ENCODE measurements around the gene IGSF1. TPM values are rescaled to one million over a fixed set of nuclear protein-coding genes. Genes with fewer than 3 reads are reported as not detected.

IGSF1 gene
- total RNA-seq, 1 experiment from 2014 or later, result 0.79 TPM

DNA sequence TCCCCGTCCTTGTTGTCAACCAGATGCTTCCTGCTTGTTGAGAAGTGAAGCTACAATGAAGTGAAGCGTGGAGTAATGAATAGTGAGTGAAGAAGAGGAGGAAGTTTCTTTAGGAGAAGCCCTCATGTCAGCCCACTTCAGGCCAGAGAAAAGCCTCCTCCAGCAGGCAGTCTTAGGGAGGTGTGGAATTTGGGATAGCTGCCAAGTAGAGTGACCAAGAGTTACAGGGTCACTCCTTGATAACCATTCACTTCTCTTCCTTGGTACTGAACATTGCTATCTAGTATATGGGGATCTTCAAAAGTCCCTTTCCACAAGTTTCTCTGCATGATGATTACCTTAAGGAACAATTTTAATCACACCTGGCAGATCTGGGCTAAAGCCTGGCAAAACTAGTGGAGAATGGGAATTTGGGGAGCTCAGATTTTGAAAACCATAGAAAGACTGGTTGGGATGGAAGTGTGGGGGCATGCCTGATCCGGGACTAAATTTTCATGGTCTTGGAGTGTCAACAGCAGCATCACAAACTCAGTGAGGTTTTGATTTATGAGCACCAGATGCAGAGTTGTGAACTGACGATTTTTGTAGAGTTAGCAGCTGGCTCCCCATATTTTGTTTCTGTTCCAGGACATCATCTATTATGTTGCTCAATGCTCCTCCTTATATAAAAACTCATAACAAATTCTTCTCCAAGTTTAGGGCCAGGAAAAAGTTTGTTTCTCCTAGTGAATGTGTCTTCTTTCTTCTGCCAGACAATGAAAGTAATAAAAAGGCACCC lies 53.1 kb downstream of the IGSF1 start:
- Histone ChIP-seq H3K9ac (ENCODE audit: low read length) (no peak overlapping the region), H3K27ac (ENCODE audit: low read depth, low read length) (no peak overlapping the region), H3K79me2 (ENCODE audit: insufficient read depth, low read length) (no peaks in the 10 kb centered on the region), H4K20me1 (ENCODE audit: insufficient read depth) (no peaks in the 10 kb centered on the region), H3K9me3 (ENCODE audit: control insufficient read depth in 1 of 2, insufficient read depth in 1 of 2, low read depth in 1 of 2, low read length in 2 of 2) (no peaks in the 10 kb centered on the region), H3K4me1 (ENCODE audit: control insufficient read depth in 1 of 2, insufficient read depth in 2 of 2, low read length in 2 of 2) (no peaks in the 10 kb centered on the region), H3K4me3 (replicated peaks in 1 of 2; ENCODE audit: low read depth in 1 of 2, low read length in 2 of 2) (no peak overlapping the region), H2AFZ (ENCODE audit: low read depth, low read length, poor library complexity, severe bottlenecking) (no peak overlapping the region), H3K4me2 (ENCODE audit: low read length) (no peak overlapping the region), H3K9me2 (ENCODE audit: insufficient read depth) (no peaks in the 10 kb centered on the region), H3K27me3 (ENCODE audit: insufficient read depth, low read length) (no peaks in the 10 kb centered on the region), H3K36me3 (ENCODE audit: control insufficient read depth in 1 of 2, insufficient read depth in 2 of 2, low read length in 2 of 2) (no peaks in the 10 kb centered on the region)
- ChIA-PET CTCF (no interaction called here), RAD21 (ENCODE audit: low non-redundant PET in 1 of 2, low total read pairs in 2 of 2, uncharacterized antibody in 2 of 2, unreplicated experiment in 2 of 2) (no interaction called here), POLR2A (no interaction called here)
- ATAC-seq (no peak), DNase-seq (ENCODE audit: low read depth, low spot score) (no peak)
- intact Hi-C loops (cut with micrococcal nuclease), result no loop called here
- BruUV-seq (replicated peaks), result no TSS peak
- TF ChIP-seq POLR2A (IDR thresholded peaks at IDR 0.05; ENCODE audit: borderline replicate concordance, extremely low read depth, insufficient read depth, insufficient read length), result no peak
- TF ChIP-seq EZH2 (IDR thresholded peaks at IDR 0.05), result no peak
- no peak for TF ChIP-seq CBX3 (IDR thresholded peaks at IDR 0.05; ENCODE audit: low read depth)
- TF ChIP-seq, protein P1, sequence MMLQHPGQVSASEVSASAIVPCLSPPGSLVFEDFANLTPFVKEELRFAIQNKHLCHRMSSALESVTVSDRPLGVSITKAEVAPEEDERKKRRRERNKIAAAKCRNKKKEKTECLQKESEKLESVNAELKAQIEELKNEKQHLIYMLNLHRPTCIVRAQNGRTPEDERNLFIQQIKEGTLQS (IDR thresholded peaks at IDR 0.05), result no peak
- TF ChIP-seq, protein P2, sequence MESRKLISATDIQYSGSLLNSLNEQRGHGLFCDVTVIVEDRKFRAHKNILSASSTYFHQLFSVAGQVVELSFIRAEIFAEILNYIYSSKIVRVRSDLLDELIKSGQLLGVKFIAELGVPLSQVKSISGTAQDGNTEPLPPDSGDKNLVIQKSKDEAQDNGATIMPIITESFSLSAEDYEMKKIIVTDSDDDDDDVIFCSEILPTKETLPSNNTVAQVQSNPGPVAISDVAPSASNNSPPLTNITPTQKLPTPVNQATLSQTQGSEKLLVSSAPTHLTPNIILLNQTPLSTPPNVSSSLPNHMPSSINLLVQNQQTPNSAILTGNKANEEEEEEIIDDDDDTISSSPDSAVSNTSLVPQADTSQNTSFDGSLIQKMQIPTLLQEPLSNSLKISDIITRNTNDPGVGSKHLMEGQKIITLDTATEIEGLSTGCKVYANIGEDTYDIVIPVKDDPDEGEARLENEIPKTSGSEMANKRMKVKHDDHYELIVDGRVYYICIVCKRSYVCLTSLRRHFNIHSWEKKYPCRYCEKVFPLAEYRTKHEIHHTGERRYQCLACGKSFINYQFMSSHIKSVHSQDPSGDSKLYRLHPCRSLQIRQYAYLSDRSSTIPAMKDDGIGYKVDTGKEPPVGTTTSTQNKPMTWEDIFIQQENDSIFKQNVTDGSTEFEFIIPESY (IDR thresholded peaks at IDR 0.05; ENCODE audit: extremely low read depth, insufficient replicate concordance, low read length), result no peak
- no peak for TF ChIP-seq EZH2phosphoT487 (IDR thresholded peaks at IDR 0.05; ENCODE audit: borderline replicate concordance)
- no peak for TF ChIP-seq JUND (IDR thresholded peaks at IDR 0.05)
- TF ChIP-seq REST (IDR thresholded peaks at IDR 0.05; ENCODE audit: low read depth), result no peak
- TF ChIP-seq SIN3A (IDR thresholded peaks at IDR 0.05; ENCODE audit: low read depth), result no peak
- no peak for TF ChIP-seq SRF (IDR thresholded peaks at IDR 0.05; ENCODE audit: low read depth)
- no peak for TF ChIP-seq FOSL1 (IDR thresholded peaks at IDR 0.05; ENCODE audit: low read depth)
- TF ChIP-seq POLR2AphosphoS5 (IDR thresholded peaks at IDR 0.05; ENCODE audit: low read depth, low read length), result no peak
- no peak for TF ChIP-seq TCF7L2 (IDR thresholded peaks at IDR 0.05; ENCODE audit: borderline replicate concordance, extremely low read depth, insufficient read depth, insufficient read length)
- TF ChIP-seq YY1 (IDR thresholded peaks at IDR 0.05; ENCODE audit: extremely low read depth, insufficient replicate concordance, low read depth, low read length), result no peak
- TF ChIP-seq CEBPB (IDR thresholded peaks at IDR 0.05; ENCODE audit: low read depth), result no peak
- TF ChIP-seq ZFX (IDR thresholded peaks at IDR 0.05), result no peak
- TF ChIP-seq ELF1 (IDR thresholded peaks at IDR 0.05; ENCODE audit: borderline replicate concordance, low read depth), result no peak
